ENCODE measurements around the gene DOCK3.
"Not testable (repeated sequence)": the region's sequence is repeated elsewhere in the genome, so short reads cannot be mapped to it uniquely, and the experiment has no call there.

DOCK3 gene

GRCh38 chr3:50876947-50877346, 202.2 kb downstream of the DOCK3 start:
- H3K36me3 ChIP-seq (ENCODE audit: insufficient read depth), result no peaks in the 10 kb centered on the region
- H3K79me2 ChIP-seq (ENCODE audit: insufficient read depth, low read depth), result no peaks in the 10 kb centered on the region
- no peak for TF ChIP-seq CTCF (conservative IDR thresholded peaks at IDR 0.05; ENCODE audit: low read depth, low read length)
- no peak overlapping the region for H3K27ac ChIP-seq
- no peak overlapping the region for H3K4me2 ChIP-seq
- no peak overlapping the region for H3K4me3 ChIP-seq (IDR thresholded peaks at IDR 0.05; ENCODE audit: insufficient read depth, low read depth, low read length)
- H3K27me3 ChIP-seq (ENCODE audit: insufficient read depth, low read depth), result no peaks in the 10 kb centered on the region
- H2AFZ ChIP-seq (ENCODE audit: low read depth), result no peak overlapping the region
- H4K20me1 ChIP-seq (ENCODE audit: insufficient read depth), result no peaks in the 10 kb centered on the region
- no peak overlapping the region for H3K9ac ChIP-seq
- no peaks in the 10 kb centered on the region for H3K4me1 ChIP-seq (ENCODE audit: low read depth, poor library complexity, severe bottlenecking)

- not testable (repeated sequence) for H3K4me1 ChIP-seq (ENCODE audit: low read depth, poor library complexity, severe bottlenecking); H3K27me3 ChIP-seq (ENCODE audit: insufficient read depth, low read depth); H3K79me2 ChIP-seq (ENCODE audit: insufficient read depth, low read depth); H2AFZ ChIP-seq (ENCODE audit: low read depth); H3K9ac ChIP-seq; H3K36me3 ChIP-seq (ENCODE audit: insufficient read depth); H3K4me3 ChIP-seq (IDR thresholded peaks at IDR 0.05; ENCODE audit: insufficient read depth, low read depth, low read length); H3K4me2 ChIP-seq; H4K20me1 ChIP-seq (ENCODE audit: insufficient read depth); H3K27ac ChIP-seq
Observed at GRCh38 chr3:50882733-50883132, 208.0 kb downstream of the DOCK3 start.

- H3K27ac ChIP-seq, result no peak overlapping the region
- no peak overlapping the region for H2AFZ ChIP-seq (ENCODE audit: low read depth)
- no peak overlapping the region for H3K4me3 ChIP-seq (IDR thresholded peaks at IDR 0.05; ENCODE audit: insufficient read depth, low read depth, low read length)
- H3K27me3 ChIP-seq (ENCODE audit: insufficient read depth, low read depth), result no peaks in the 10 kb centered on the region
- H4K20me1 ChIP-seq (ENCODE audit: insufficient read depth), result no peaks in the 10 kb centered on the region
- H3K36me3 ChIP-seq (ENCODE audit: insufficient read depth), result no peaks in the 10 kb centered on the region
- no peaks in the 10 kb centered on the region for H3K79me2 ChIP-seq (ENCODE audit: insufficient read depth, low read depth)
- no peak overlapping the region for H3K4me2 ChIP-seq
- no peak for TF ChIP-seq CTCF (conservative IDR thresholded peaks at IDR 0.05; ENCODE audit: low read depth, low read length)
- H3K9ac ChIP-seq, result no peak overlapping the region
- H3K4me1 ChIP-seq (ENCODE audit: low read depth, poor library complexity, severe bottlenecking), result no peaks in the 10 kb centered on the region
Observed at GRCh38 chr3:50883755-50884154, 209.0 kb downstream of the DOCK3 start.

- Histone ChIP-seq H3K27ac (no peak overlapping the region), H3K27me3 (ENCODE audit: insufficient read depth, low read depth) (no peaks in the 10 kb centered on the region), H3K4me1 (ENCODE audit: low read depth, poor library complexity, severe bottlenecking) (no peaks in the 10 kb centered on the region), H3K9ac (no peak overlapping the region), H2AFZ (ENCODE audit: low read depth) (no peak overlapping the region), H3K36me3 (ENCODE audit: insufficient read depth) (no peaks in the 10 kb centered on the region), H3K4me3 (IDR thresholded peaks at IDR 0.05; ENCODE audit: insufficient read depth, low read depth, low read length) (no peak overlapping the region), H3K79me2 (ENCODE audit: insufficient read depth, low read depth) (no peaks in the 10 kb centered on the region), H3K4me2 (no peak overlapping the region), H4K20me1 (ENCODE audit: insufficient read depth) (no peaks in the 10 kb centered on the region)
- no peak for TF ChIP-seq CTCF (conservative IDR thresholded peaks at IDR 0.05; ENCODE audit: low read depth, low read length)
Observed at GRCh38 chr3:50885070-50885850, 210.5 kb downstream of the DOCK3 start.

GRCh38 chr3:50890688-50891344, 216.1 kb downstream of the DOCK3 start:
- Histone ChIP-seq H3K4me2 (no peak overlapping the region), H3K79me2 (ENCODE audit: insufficient read depth, low read depth) (no peaks in the 10 kb centered on the region), H3K4me1 (ENCODE audit: low read depth, poor library complexity, severe bottlenecking) (no peaks in the 10 kb centered on the region), H3K9ac (no peak overlapping the region), H4K20me1 (ENCODE audit: insufficient read depth) (no peaks in the 10 kb centered on the region), H3K4me3 (IDR thresholded peaks at IDR 0.05; ENCODE audit: insufficient read depth, low read depth, low read length) (no peak overlapping the region), H3K27ac (no peak overlapping the region), H3K36me3 (ENCODE audit: insufficient read depth) (no peaks in the 10 kb centered on the region), H2AFZ (ENCODE audit: low read depth) (no peak overlapping the region), H3K27me3 (ENCODE audit: insufficient read depth, low read depth) (no peaks in the 10 kb centered on the region)
- no peak for TF ChIP-seq CTCF (conservative IDR thresholded peaks at IDR 0.05; ENCODE audit: low read depth, low read length)

GRCh38 chr3:50901097-50901496, 226.4 kb downstream of the DOCK3 start:
- H3K4me2 ChIP-seq; H2AFZ ChIP-seq (ENCODE audit: low read depth); H4K20me1 ChIP-seq (ENCODE audit: insufficient read depth); H3K27ac ChIP-seq; H3K36me3 ChIP-seq (ENCODE audit: insufficient read depth); H3K4me1 ChIP-seq (ENCODE audit: low read depth, poor library complexity, severe bottlenecking); H3K79me2 ChIP-seq (ENCODE audit: insufficient read depth, low read depth); H3K9ac ChIP-seq; H3K27me3 ChIP-seq (ENCODE audit: insufficient read depth, low read depth); H3K4me3 ChIP-seq (IDR thresholded peaks at IDR 0.05; ENCODE audit: insufficient read depth, low read depth, low read length): not testable (repeated sequence)

All from KMS-11 (cell line).